ENCODE measurements around the gene LY6G6C. TPM values are rescaled to one million over a fixed set of nuclear protein-coding genes. Genes with fewer than 3 reads are reported as not detected.

LY6G6C gene
- total and polyA plus RNA-seq, 10 of the 15 experiments (the other 5 are each of a cell fraction or from before 2014, with no cell fraction given): not detected

- TF ChIP-seq, protein P1, sequence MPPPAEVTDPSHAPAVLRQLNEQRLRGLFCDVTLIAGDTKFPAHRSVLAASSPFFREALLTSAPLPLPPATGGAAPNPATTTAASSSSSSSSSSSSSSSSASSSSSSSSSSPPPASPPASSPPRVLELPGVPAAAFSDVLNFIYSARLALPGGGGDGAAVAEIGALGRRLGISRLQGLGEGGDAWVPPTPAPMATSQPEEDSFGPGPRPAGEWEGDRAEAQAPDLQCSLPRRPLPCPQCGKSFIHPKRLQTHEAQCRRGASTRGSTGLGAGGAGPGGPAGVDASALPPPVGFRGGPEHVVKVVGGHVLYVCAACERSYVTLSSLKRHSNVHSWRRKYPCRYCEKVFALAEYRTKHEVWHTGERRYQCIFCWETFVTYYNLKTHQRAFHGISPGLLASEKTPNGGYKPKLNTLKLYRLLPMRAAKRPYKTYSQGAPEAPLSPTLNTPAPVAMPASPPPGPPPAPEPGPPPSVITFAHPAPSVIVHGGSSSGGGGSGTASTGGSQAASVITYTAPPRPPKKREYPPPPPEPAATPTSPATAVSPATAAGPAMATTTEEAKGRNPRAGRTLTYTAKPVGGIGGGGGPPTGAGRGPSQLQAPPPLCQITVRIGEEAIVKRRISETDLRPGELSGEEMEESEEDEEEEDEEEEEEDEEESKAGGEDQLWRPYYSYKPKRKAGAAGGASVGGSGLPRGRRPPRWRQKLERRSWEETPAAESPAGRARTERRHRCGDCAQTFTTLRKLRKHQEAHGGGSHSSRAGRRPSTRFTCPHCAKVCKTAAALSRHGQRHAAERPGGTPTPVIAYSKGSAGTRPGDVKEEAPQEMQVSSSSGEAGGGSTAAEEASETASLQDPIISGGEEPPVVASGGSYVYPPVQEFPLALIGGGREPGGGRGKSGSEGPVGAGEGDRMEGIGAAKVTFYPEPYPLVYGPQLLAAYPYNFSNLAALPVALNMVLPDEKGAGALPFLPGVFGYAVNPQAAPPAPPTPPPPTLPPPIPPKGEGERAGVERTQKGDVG (CRISPR knock-in tag; IDR thresholded peaks at IDR 0.05): no peak
- TF ChIP-seq, protein P2, sequence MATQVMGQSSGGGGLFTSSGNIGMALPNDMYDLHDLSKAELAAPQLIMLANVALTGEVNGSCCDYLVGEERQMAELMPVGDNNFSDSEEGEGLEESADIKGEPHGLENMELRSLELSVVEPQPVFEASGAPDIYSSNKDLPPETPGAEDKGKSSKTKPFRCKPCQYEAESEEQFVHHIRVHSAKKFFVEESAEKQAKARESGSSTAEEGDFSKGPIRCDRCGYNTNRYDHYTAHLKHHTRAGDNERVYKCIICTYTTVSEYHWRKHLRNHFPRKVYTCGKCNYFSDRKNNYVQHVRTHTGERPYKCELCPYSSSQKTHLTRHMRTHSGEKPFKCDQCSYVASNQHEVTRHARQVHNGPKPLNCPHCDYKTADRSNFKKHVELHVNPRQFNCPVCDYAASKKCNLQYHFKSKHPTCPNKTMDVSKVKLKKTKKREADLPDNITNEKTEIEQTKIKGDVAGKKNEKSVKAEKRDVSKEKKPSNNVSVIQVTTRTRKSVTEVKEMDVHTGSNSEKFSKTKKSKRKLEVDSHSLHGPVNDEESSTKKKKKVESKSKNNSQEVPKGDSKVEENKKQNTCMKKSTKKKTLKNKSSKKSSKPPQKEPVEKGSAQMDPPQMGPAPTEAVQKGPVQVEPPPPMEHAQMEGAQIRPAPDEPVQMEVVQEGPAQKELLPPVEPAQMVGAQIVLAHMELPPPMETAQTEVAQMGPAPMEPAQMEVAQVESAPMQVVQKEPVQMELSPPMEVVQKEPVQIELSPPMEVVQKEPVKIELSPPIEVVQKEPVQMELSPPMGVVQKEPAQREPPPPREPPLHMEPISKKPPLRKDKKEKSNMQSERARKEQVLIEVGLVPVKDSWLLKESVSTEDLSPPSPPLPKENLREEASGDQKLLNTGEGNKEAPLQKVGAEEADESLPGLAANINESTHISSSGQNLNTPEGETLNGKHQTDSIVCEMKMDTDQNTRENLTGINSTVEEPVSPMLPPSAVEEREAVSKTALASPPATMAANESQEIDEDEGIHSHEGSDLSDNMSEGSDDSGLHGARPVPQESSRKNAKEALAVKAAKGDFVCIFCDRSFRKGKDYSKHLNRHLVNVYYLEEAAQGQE (IDR thresholded peaks at IDR 0.05; ENCODE audit: low read depth, low read length): no peak
- no peak for TF ChIP-seq SP1 (IDR thresholded peaks at IDR 0.05; ENCODE audit: low read depth, low read length)
- TF ChIP-seq, protein P3, sequence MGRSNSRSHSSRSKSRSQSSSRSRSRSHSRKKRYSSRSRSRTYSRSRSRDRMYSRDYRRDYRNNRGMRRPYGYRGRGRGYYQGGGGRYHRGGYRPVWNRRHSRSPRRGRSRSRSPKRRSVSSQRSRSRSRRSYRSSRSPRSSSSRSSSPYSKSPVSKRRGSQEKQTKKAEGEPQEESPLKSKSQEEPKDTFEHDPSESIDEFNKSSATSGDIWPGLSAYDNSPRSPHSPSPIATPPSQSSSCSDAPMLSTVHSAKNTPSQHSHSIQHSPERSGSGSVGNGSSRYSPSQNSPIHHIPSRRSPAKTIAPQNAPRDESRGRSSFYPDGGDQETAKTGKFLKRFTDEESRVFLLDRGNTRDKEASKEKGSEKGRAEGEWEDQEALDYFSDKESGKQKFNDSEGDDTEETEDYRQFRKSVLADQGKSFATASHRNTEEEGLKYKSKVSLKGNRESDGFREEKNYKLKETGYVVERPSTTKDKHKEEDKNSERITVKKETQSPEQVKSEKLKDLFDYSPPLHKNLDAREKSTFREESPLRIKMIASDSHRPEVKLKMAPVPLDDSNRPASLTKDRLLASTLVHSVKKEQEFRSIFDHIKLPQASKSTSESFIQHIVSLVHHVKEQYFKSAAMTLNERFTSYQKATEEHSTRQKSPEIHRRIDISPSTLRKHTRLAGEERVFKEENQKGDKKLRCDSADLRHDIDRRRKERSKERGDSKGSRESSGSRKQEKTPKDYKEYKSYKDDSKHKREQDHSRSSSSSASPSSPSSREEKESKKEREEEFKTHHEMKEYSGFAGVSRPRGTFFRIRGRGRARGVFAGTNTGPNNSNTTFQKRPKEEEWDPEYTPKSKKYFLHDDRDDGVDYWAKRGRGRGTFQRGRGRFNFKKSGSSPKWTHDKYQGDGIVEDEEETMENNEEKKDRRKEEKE (IDR thresholded peaks at IDR 0.05): no peak
- TF ChIP-seq, protein P4, sequence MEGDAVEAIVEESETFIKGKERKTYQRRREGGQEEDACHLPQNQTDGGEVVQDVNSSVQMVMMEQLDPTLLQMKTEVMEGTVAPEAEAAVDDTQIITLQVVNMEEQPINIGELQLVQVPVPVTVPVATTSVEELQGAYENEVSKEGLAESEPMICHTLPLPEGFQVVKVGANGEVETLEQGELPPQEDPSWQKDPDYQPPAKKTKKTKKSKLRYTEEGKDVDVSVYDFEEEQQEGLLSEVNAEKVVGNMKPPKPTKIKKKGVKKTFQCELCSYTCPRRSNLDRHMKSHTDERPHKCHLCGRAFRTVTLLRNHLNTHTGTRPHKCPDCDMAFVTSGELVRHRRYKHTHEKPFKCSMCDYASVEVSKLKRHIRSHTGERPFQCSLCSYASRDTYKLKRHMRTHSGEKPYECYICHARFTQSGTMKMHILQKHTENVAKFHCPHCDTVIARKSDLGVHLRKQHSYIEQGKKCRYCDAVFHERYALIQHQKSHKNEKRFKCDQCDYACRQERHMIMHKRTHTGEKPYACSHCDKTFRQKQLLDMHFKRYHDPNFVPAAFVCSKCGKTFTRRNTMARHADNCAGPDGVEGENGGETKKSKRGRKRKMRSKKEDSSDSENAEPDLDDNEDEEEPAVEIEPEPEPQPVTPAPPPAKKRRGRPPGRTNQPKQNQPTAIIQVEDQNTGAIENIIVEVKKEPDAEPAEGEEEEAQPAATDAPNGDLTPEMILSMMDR (IDR thresholded peaks at IDR 0.05 in 2 of 3, conservative IDR thresholded peaks at IDR 0.05 in 1 of 3; ENCODE audit: control insufficient read depth in 2 of 3, extremely low read depth in 1 of 3, insufficient read depth in 1 of 3, low read depth in 3 of 3, low read length in 3 of 3): no peak
- TF ChIP-seq RELA (IDR thresholded peaks at IDR 0.05; ENCODE audit: borderline replicate concordance, partially characterized antibody): no peak
- TF ChIP-seq, protein P5, sequence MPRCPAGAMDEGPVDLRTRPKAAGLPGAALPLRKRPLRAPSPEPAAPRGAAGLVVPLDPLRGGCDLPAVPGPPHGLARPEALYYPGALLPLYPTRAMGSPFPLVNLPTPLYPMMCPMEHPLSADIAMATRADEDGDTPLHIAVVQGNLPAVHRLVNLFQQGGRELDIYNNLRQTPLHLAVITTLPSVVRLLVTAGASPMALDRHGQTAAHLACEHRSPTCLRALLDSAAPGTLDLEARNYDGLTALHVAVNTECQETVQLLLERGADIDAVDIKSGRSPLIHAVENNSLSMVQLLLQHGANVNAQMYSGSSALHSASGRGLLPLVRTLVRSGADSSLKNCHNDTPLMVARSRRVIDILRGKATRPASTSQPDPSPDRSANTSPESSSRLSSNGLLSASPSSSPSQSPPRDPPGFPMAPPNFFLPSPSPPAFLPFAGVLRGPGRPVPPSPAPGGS (IDR thresholded peaks at IDR 0.05; ENCODE audit: borderline replicate concordance, insufficient read depth, low read depth, low read length, poor library complexity, severe bottlenecking): no peak
- no peak for TF ChIP-seq ZNF622 (IDR thresholded peaks at IDR 0.05)
- TF ChIP-seq WRNIP1 (IDR thresholded peaks at IDR 0.05; ENCODE audit: borderline replicate concordance, low read depth, low read length): no peak
- TF ChIP-seq ZNF217 (IDR thresholded peaks at IDR 0.05): no peak
These were observed 3.9 kb downstream of the LY6G6C start (continued) for GRCh38 chr6:31717499-31718222.

All from GM12878 (cell line).